ENCODE results near the gene ZNF780A. TPM values are rescaled to one million over a fixed set of nuclear protein-coding genes. Genes with fewer than 3 reads are reported as not detected.

Gene ZNF780A
- total and polyA plus RNA-seq, 2 of the 8 experiments (the other 6 are each of a cell fraction or from before 2014, with no cell fraction given) = 3.5 to 12.0 TPM

DNA sequence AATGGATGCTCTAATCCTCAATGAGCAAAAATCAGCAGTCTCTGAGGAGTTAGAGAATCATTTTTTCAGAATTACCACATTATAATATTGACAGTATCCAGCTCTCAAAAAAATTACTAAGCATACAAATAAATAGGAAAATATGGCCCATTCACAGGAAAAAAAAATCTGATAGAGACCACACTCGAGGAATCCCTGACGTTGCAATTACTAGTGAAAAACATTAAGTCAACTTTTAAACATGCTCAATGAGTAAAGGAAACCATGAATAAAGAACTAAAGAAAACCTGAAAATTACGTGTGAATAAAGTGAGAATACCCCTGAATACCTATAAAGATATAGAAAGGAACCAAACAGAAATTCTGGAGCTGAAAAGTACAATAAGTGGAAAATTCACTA is 38.7 kb upstream of the ZNF780A start:
- H2AFZ ChIP-seq (ENCODE audit: low read length) = no peak overlapping the region
- H3K14ac ChIP-seq (ENCODE audit: insufficient read length) = no peak overlapping the region
- no peak overlapping the region for H3K9ac ChIP-seq (replicated peaks in 1 of 4; ENCODE audit: extremely low read depth in 1 of 4, low read depth in 3 of 4, low read length in 3 of 4)
- H4K20me1 ChIP-seq (replicated peaks in 1 of 2; ENCODE audit: control insufficient read depth in 1 of 2, insufficient read depth in 2 of 2, low read length in 2 of 2) = no peaks in the 10 kb centered on the region
- H3K56ac ChIP-seq (replicated peaks; ENCODE audit: insufficient read length, low read depth, low read length) = no peak overlapping the region
- no peaks in the 10 kb centered on the region; the same call in 1 of the 2 replicates for H3K23me2 ChIP-seq (ENCODE audit: low read depth, low read length)
- CTCF ChIA-PET (ENCODE audit: partially characterized antibody) = no interaction called here
- no peak overlapping the region for H3K4ac ChIP-seq (replicated peaks; ENCODE audit: insufficient read length, low read depth, low read length)
- FAIRE-seq (no peak), DNase-seq (ENCODE audit: low read depth in 1 of 2, low spot score in 2 of 2) (no peak)
- H3K36me3 ChIP-seq (ENCODE audit: control insufficient read depth in 2 of 4, insufficient read depth in 4 of 4, low read length in 3 of 4) = no peaks in the 10 kb centered on the region
- no peaks in the 10 kb centered on the region for H3K79me1 ChIP-seq (ENCODE audit: low read depth, low read length)
- H3K27ac ChIP-seq (ENCODE audit: low read depth, low read length) = no peak overlapping the region
- POLR2A ChIA-PET (ENCODE audit: partially characterized antibody) = no interaction called here
- H2BK5ac ChIP-seq (ENCODE audit: low read depth, low read length) = no peak overlapping the region
- H3K4me1 ChIP-seq (replicated peaks in 1 of 4; ENCODE audit: control insufficient read depth in 3 of 4, insufficient read depth in 4 of 4, low read length in 3 of 4) = no peaks in the 10 kb centered on the region
- H2BK12ac ChIP-seq (ENCODE audit: low read depth, low read length) = no peak overlapping the region
- H4K8ac ChIP-seq (ENCODE audit: extremely low read depth, insufficient read depth, low read length) = no peak overlapping the region
- H3K4me2 ChIP-seq (ENCODE audit: insufficient read depth in 1 of 2, low read depth in 2 of 2, low read length in 2 of 2) = no peak overlapping the region
- H3K27me3 ChIP-seq (replicated peaks in 1 of 4; ENCODE audit: control insufficient read depth in 3 of 4, extremely low read depth in 1 of 4, insufficient read depth in 3 of 4, low read length in 3 of 4) = no peaks in the 10 kb centered on the region
- no peak for TF ChIP-seq GTF2F1 (IDR thresholded peaks at IDR 0.05; ENCODE audit: borderline replicate concordance, low read depth, low read length)
- TF ChIP-seq TAF1 (IDR thresholded peaks at IDR 0.05; ENCODE audit: low read depth, low read length) = no peak
- no peak for TF ChIP-seq TEAD4 (IDR thresholded peaks at IDR 0.05; ENCODE audit: low read depth, low read length)
- TF ChIP-seq SP4 (IDR thresholded peaks at IDR 0.05; ENCODE audit: low read length) = no peak
- TF ChIP-seq, protein P1, sequence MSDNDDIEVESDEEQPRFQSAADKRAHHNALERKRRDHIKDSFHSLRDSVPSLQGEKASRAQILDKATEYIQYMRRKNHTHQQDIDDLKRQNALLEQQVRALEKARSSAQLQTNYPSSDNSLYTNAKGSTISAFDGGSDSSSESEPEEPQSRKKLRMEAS (IDR thresholded peaks at IDR 0.05) = no peak
- no peak for TF ChIP-seq BCL11A (IDR thresholded peaks at IDR 0.05; ENCODE audit: low read depth in 2 of 2, low read length in 2 of 2)
- TF ChIP-seq RFX5 (IDR thresholded peaks at IDR 0.05; ENCODE audit: borderline replicate concordance, low read depth, low read length) = no peak
- TF ChIP-seq, protein P2, sequence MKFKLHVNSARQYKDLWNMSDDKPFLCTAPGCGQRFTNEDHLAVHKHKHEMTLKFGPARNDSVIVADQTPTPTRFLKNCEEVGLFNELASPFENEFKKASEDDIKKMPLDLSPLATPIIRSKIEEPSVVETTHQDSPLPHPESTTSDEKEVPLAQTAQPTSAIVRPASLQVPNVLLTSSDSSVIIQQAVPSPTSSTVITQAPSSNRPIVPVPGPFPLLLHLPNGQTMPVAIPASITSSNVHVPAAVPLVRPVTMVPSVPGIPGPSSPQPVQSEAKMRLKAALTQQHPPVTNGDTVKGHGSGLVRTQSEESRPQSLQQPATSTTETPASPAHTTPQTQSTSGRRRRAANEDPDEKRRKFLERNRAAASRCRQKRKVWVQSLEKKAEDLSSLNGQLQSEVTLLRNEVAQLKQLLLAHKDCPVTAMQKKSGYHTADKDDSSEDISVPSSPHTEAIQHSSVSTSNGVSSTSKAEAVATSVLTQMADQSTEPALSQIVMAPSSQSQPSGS (IDR thresholded peaks at IDR 0.05; ENCODE audit: low read length) = no peak
- no peak for TF ChIP-seq PHF8 (conservative IDR thresholded peaks at IDR 0.05; ENCODE audit: low read depth, low read length)
- no peak overlapping the region for H2AK5ac ChIP-seq (ENCODE audit: low read depth, low read length)
- WGBS, 2 experiments (ENCODE audit: extremely low coverage in 1 of 2, insufficient coverage in 1 of 2, insufficient read length in 1 of 2, insufficient replicate concordance in 2 of 2, low coverage in 1 of 2, low lambda C conversion rate in 2 of 2, missing lambda C conversion rate in 1 of 2) = 70% methylated on average over 3 of the region's 3 CpGs; no CpG with 5 or more reads in 1 of the 2 experiments
- no peak overlapping the region for H3K18ac ChIP-seq (ENCODE audit: extremely low read depth, low read length)
- H2BK20ac ChIP-seq (ENCODE audit: low read length) = no peak overlapping the region
- H3K4me3 ChIP-seq (ENCODE audit: extremely low read depth in 1 of 4, insufficient read depth in 2 of 4, low read depth in 3 of 4, low read length in 4 of 4) = no peak overlapping the region
- H3K79me2 ChIP-seq (ENCODE audit: control insufficient read depth in 1 of 2, insufficient read depth in 2 of 2, low read length in 2 of 2) = no peaks in the 10 kb centered on the region
- H2BK120ac ChIP-seq (replicated peaks; ENCODE audit: low read depth, low read length) = no peak overlapping the region
- no peak overlapping the region for H4K5ac ChIP-seq (ENCODE audit: insufficient read length, low read depth, low read length)
- no peaks in the 10 kb centered on the region for H3K9me3 ChIP-seq (ENCODE audit: insufficient read depth in 2 of 2, low read depth in 1 of 2, low read length in 1 of 2)
- H2BK15ac ChIP-seq (ENCODE audit: low read length) = no peak overlapping the region
- no peak overlapping the region for H3K23ac ChIP-seq (ENCODE audit: insufficient read length)
- no peak overlapping the region for H4K91ac ChIP-seq (replicated peaks; ENCODE audit: insufficient read length, low read length)

Data from H1 (cell line).